HG03565 (cell line): ENCODE measurements around the gene EML6.

Experiments used
- ATAC-seq: cut with Tn5 transposase; IDR thresholded peaks from one replicate; pipeline ENCODE4 v1.9.1; 2021; ENCODE audit warnings: mild to moderate bottlenecking, moderate library complexity; ENCODE audit not compliant: unreplicated experiment

The EML6 gene

GRCh38 chr2:54750040-54750439, 26.6 kb downstream of the EML6 start:
- no peak for ATAC-seq

- no peak for ATAC-seq
Observed at GRCh38 chr2:54752439-54752838, 29.0 kb downstream of the EML6 start.

- ATAC-seq, result peak; percentile 61
Observed at GRCh38 chr2:54755641-54756326, 32.3 kb downstream of the EML6 start.

GRCh38 chr2:54757500-54757899, 34.0 kb downstream of the EML6 start:
- no peak for ATAC-seq

GRCh38 chr2:54758951-54759350, 35.5 kb downstream of the EML6 start:
- ATAC-seq, result no peak

GRCh38 chr2:54760310-54760709, 36.8 kb downstream of the EML6 start:
- no peak for ATAC-seq

- ATAC-seq, result no peak
Observed at GRCh38 chr2:54763636-54764291, 40.3 kb downstream of the EML6 start.

- no peak for ATAC-seq
Observed at GRCh38 chr2:54767921-54768320, 44.5 kb downstream of the EML6 start.

- no peak for ATAC-seq
Observed at GRCh38 chr2:54768772-54769428, 45.4 kb downstream of the EML6 start.

GRCh38 chr2:54770211-54770610, 46.7 kb downstream of the EML6 start:
- no peak for ATAC-seq

- ATAC-seq, result no peak
Observed at GRCh38 chr2:54770676-54771075, 47.2 kb downstream of the EML6 start.

GRCh38 chr2:54771166-54771885, 47.9 kb downstream of the EML6 start:
- no peak for ATAC-seq

GRCh38 chr2:54772110-54772509, 48.6 kb downstream of the EML6 start:
- ATAC-seq, result no peak

GRCh38 chr2:54772531-54772930, 49.1 kb downstream of the EML6 start:
- no peak for ATAC-seq

GRCh38 chr2:54773233-54773632, 49.8 kb downstream of the EML6 start:
- no peak for ATAC-seq

- ATAC-seq, result no peak
Observed at GRCh38 chr2:54773838-54774237, 50.4 kb downstream of the EML6 start.

- no peak for ATAC-seq
Observed at GRCh38 chr2:54775710-54776109, 52.2 kb downstream of the EML6 start.

- no peak for ATAC-seq
Observed at GRCh38 chr2:54776494-54776893, 53.0 kb downstream of the EML6 start.

GRCh38 chr2:54783349-54783748, 59.9 kb downstream of the EML6 start:
- no peak for ATAC-seq

- no peak for ATAC-seq
Observed at GRCh38 chr2:54787270-54787669, 63.8 kb downstream of the EML6 start.

- ATAC-seq, result no peak
Observed at GRCh38 chr2:54787755-54788366, 64.4 kb downstream of the EML6 start.
